Ammon's horn (tissue), 1 donor: ENCODE data around the gene INO80B.
"Not testable (repeated sequence)": the region's sequence is repeated elsewhere in the genome, so short reads cannot be mapped to it uniquely, and the experiment has no call there.

Experiments
- DNase-seq: peaks from one replicate; pipeline ENCODE4 v3.0.0-alpha.2; 2016; ENCODE audit warnings: low spot score

INO80B gene

DNA sequence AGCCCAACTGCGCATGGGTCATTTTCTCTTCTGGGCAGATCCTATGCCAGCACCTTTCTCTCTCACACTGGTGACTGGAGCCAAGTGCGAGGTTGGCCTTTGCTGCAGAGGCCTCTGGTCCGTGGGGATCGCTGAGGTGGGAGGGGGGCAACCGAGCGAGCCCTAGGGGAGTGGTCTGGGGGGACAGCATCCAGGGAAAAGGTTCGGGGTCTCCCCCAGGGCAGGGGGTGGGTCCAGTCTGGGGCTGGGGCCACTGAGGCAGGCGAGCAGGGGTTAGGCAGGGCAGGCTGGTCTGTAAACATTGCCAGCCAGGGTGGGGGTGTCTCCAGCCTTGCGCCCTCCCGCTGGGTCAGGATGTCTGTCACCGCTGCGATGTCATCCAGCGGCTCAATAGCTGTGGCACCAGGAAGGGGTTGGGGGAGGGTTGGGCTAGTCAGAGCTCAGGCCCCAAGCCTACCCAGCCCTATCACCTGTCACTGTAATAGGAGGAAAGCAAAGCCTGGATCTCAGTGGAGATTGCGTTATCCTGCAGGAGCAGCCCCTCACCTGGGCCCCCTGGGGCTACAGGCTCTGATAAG, 28.6 kb upstream of the INO80B start:
- no peak for DNase-seq

DNA sequence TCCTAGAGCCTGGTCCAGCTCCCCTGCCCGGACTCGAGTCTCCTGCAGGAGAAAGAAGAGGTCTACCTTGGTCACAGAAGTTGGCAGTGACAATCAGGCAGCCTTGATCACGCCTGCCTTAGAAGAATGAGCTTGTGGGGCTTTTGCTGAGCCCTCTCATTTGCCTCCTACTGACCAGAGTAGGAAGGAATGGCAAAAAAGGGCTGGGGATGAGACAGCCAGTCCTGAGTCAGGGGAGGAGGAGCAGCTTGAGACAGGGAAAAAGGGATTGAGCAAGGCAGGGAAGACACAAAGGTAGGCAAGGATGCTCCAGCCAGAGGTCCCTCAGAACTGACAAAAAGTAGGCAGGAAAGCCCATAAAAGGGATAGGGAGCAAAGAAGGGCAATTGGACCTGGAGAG, 27.3 kb upstream of the INO80B start:
- DNase-seq: no peak

DNA sequence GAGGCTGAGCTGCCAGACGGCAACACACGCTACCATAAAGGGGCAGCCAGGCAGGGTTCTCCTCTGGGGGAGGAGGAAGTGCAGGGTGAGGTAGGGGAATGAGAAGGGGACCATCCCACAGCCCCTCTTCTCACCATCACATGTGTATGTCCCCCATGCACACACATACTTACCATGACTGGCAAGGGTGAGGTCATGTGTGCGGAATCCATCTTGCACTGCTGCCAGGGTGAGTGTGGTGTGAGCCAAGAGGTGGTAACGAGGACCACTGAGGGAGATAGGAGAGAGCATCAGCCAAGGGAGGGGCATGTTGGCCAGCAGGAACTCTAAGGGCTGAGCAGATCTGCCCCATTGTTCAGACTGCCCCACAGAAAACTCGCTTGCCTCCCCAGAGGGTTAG, 26.2 kb upstream of the INO80B start:
- DNase-seq: no peak

DNA sequence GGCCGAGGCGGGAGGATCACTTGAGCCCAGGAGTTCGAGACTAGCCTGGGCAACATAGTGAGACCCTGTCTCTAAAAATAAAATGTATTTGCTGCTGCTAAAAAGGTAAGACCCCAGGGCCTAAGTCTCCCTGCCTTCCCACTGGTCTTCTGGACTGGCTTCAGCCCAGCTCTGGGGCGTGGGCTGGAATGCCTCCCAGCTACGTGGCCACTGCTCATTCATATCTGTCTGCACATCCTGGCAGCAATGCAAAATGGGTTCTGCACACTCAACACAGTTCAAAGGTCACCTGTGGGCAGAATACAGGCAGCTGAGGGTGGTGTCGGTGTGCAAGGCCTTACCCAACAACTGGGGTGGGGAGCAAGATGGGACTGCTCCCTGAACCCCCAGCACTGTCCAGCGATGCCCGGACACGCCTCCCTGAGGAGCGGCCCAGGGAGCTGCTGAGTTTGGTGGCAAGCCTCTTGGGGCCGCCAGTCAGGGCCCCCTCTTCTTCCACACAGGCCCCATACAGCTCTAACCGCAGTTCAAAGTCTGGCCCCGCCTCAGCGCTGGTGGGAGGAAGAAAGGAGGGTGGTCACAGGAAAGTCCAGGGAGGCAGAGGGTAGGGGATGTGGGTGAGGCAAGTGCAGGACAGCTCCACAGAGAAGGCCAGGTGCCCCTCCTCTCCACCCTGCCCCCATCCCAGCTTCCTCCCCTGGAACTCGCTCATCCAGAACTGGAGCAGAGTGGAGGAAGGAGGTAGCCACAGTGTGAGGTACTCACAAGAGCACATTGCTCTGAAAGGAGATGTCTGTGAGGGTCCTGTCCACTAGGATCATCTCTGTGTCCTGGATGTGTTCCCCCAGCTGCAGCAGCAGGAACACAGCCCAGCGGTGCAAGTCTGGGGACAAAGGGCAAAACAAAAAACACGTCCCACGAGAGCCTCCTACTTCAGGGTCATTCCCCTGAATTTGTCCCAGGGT, 25.1 kb upstream of the INO80B start:
- no peak for DNase-seq

DNA sequence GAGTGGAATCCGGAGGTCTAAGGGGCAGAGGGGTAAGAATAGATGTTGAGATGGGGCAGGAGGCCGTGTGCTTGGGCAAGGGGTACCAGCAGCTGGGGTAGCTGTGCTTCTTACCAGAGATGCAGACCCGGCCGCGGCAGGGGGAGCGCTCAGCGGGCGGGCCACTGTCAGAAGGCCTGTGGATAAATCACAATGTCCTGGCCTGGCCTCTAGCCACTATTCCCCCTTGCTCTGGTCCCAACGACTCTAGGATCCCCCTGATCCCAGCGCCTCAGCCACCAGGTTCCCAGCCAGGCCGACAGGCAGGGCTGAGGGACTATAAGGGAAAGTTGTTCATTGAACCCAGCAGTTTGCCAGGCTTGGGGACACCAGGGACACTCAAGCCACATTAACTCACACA, 24.4 kb upstream of the INO80B start:
- DNase-seq: no peak

DNA sequence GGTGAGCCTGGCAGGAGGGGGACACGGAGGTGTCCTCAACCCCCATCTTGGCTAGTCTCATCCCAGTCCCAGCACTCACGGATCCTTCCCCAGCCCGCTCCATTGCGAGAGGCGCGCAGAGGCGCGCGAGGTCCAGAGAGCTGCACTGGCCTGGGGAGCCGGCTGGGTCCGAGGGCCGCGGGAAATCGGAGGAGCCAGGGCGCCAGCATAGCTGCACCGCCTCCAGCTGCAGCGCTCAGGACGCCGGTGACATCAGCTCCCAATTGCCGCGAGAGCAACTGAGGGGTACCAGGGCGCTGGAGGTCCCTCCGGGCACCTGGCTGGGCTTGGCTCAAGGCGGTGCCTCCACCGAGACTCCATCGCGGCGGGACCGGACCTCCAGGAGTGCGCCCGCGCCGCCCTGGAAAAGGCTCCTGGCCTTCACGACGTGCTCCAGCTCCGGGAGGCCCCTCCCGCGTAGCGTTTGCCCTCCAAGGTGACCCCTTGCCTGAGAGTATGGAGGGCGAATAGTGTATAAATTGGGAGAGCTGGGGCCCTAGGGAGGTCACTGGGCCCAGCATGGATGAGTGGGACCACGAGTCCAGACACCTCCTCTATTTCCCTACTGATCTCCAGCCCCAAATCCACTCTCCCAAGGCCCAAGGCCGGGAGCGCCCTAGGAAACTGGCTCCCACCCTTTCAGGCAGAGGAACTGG, 18.6 kb upstream of the INO80B start:
- DNase-seq: no peak

DNA sequence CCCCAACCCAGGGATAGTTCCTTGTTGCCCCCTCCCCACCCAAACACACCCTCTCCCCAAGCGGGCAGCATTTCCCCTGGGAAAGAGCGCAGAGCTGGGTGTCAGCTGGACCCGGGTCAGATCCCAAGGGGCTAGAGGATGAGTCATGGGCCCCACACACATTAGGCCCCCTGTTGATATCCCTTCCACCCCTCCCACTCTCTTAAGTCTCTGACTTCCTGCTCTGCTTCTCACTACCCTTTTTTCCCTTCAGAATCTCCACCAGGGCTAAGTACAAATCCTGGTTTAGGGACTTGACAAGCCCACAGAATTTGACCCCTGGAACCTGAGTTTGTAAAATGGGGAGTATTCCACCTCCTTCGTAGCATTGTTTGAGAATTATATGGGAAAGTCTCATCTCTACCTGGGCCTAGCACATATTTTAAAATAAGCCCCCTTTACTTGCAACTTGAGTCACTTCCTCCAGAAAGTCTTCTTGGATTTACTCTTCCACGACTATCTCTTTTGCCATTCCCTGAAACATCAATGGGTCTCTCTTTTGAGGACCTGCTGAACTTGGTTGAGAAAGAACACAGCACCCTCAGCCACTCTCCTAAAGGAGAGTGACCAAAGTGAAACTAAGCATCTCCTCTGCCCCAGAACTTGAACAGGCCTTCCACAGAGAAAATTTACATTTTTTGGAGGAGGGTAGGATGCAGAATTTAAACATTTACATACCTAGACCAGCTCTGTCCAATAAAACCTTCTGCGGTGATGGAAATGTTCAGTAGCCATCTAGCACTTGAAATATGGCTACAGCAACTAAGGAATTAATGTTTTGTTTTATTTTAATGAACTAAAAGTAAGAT, 17.8 kb upstream of the INO80B start:
- no peak for DNase-seq

DNA sequence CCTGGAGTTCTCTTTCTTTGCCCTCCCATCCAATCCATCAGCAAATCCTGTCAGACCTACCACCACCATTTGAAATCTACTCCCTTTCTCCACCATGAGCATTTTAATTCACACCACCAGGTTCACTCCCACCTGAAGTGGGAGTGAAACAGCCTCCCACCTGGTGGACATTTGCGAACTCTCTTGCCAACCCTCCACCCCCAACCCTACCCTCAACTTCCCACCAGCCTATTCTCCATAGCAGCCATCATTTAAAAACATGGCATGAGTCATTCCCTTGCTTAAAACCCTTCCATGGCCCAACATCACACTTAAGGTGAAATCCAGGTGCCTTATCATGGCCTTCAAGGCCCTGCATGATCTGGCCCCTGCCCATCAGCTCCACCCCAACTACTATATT, 16.6 kb upstream of the INO80B start:
- no peak for DNase-seq

DNA sequence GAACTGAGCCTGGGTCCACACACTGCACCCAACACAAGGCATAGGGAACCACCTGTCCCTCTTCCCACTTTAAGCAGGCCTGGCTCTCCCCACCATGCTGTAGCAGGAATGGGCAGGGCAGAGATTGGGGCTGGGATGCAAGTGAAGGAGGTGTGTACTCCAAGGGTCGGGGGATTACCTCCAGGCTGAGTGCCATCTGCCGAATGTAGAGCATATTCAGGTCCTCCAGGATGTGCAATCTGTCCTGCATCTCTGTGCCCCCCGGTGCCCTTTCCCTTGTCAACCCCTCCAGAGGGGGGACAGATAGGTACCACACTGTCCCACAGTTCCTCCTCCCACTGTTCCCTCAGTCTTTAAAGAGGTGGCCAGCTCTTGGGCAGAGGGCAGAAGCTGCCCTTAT, 15.5 kb upstream of the INO80B start:
- no peak for DNase-seq

DNA sequence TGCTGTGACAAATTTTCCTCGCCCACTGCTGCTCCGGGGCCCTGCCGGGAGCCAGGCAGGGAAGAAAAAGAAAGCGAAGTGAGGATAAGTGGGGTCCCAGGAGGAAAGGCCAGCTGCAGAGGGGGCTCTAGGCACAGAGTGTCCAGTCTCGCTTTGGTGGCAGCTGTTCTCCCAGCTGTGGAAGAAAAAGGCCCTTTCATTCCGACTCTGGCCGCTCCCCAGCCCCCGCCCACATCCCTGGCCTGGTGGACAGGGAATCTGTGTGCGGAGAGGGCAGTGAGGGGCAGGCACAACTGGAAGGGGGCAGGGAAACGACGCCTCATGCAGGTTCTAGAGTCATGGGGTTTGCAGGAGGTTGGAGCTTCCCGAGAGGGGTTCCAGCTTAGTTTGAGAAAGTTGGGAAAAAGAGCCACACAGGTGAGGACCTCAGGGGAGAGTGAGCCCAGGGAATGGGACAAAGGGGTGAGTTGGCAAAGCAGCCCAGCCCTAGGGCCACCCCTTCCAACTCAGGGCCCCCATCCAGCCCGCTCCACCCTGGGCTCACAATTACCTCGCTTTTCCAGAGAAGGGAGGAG, 15.0 kb upstream of the INO80B start:
- DNase-seq: peak; percentile 95

DNA sequence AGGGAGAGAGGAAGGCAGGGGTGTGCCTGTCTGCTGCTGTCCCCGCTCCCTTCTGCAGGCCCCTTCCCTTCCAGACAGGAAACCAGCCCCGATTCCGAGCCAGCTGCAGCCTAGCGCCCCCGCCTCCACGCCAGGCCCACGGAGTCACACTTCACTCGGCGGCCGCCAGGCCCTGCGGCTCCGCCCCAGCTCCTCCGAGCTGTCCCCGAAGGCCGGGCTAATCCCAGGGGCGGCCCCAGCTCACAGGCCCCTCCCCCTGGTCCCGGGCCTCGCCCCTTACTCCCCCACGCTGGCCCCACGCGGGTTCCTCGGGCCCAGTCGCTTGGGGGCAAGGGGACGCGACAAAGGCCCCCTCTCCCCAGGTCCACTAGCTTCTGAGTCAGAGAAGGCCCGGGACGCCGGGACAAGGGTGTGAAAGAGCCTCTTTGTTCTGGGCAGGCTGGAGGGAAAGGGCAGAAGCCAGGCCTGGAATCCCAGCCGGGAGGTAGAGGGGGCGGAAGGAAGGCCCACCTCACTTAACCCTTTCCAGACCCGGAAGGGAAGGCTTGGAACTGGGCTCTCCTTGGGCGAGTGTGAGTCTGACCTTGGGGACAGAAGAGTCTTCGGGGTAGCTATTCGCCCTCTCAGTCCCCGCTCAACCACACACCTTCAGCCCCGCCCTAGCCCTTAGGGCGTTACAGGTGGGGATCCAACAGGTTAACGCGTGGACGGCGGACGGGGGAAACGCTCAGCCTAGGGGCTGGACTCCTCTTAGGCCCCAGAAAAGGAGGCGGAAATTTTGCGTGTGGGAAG, 14.3 kb upstream of the INO80B start:
- DNase-seq: peak; percentile 93

DNA sequence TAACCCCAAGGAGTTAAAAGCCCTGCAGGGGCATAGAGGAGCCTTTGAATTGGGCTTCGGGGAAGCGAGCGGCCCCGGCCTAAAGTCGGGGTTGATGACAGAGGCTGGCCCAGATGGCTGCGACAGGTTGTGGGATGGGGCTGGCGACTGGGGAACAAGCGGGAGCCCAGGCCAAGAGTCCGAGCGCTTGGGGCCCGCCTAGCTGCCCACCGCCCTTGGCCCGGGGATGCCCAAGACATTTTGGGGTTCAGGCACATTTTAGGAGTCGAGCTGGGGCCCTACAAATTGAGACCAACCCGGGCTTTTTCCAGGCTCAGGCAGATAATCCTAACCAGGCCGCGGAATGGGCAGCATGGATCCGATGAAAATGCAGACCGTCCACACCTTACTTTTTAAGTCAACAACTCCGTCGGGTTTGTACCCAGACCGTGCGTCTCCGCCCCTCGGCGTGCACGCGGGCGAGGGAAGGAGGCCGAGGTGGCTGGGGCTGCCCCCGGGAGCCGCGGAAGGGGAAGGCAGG, 13.7 kb upstream of the INO80B start:
- no peak for DNase-seq

DNA sequence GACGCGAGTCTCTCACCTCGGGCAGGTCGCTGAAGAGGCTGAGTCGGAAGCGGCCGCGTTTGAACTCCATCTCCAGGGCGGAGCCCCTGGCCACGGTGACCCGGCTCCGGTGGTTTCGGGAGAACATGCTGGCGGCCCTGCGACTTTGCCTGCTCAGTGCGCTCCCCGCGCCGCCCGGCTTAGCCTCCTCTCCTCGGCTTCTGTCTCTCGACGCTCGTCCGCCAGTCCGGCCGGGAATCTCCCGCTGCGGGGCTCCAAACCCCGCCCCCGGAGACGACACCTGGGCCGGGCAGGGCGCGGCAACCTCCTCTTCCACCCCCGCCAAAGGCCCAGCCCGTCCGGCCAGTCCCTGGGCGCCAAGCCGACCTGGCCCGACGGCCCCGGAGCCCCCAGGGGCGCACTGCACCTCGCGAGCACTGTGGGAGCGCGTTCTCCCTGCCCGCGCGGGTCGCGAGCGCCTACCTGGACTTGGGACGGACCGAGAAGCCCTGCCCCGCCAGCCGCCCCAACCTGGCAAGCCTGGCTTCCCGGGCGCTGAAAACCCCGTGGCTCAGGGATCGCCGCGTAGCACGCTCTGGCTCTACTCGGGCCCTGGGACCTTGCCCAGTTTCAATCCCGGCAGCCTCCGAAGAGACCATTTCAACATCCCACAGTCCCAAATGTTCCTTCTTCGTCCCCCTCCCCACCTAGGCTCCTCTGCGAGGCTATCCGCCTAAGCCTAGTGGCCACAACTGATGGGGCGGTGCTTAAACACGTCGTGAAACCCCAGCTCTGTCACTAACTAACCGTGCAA, 13.0 kb upstream of the INO80B start, which contains the start of gene RTKN:
Gene RTKN (minus strand): TSS at position 248 of the 793 bp plus-strand sequence. CDS start 121 bp downstream, at position 127.
- DNase-seq: peak; percentile 1

DNA sequence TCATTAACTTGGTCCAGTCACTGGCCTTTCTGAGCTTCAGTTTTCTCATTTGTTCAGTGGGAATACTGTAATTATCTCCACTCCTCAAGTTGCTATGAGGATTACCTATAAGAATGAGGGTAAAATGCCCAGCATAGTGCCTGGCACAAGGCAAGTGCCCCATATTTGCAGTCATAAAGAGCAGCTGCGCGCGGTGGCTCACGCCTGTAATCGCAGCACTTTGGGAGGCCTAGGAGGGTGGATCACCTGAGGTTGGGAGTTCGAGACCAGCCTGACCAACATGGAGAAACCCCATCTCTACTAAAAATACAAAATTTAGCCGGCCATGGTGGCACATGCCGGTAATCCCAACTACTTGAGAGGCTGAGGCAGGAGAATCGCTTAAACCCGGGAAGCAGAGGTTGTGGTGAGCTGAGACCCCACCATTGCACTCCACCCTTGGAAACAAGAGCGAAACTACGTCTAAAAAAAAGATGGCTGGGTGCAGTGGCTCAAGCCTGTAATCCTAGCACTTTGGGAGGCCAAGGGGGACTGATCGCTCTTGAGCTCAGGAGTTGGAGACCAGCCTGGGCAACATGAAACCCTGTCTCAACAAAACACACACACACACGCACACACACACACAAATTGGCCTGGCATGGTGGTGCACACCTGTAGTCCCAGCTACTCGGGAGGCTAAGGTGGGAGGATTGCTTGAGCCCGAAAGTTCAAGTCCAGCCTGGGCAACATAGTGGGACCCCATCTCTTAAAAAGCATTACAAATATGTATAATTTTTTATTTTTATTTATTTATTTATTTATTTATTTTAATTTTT, 12.2 kb upstream of the INO80B start:
- DNase-seq: not testable (repeated sequence)

DNA sequence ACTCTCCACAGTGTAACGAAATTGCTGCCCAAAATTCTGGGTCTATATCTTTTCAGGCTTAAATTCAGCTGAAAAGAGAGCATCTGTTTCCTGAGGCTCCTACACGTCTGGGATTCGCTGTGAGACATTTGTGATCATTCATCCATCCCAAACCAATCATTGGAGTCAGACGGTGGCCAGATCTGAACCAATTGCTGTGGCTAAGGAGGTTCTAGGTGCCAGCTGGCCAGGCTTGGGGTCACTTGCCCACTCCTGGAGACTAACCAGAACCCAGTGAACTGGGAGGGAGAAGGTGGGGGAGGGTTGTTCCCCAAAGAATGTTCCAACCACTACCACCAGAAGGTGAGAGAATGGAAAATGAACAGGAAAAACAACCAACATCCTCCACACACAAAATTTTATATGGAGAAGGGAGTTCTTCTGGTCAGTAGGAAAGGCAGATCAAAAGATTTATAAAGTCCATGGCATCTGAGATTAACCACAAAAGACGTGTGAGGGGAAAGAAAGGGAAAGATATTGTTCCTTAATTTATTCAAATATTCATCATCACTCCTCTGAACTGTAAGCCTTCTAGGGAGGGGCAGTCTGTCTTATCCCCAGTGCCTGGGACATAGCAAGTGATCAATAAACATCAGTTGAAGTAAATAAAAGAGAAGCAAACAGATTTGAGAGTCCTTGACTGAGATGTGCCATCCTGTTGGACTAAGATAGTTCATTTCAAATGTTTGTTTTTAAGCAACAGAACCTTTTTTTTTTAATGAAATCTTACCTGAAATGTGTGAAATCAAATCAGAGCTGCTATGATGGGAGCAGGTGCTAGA, 10.2 kb upstream of the INO80B start:
- DNase-seq: peak; percentile 1

DNA sequence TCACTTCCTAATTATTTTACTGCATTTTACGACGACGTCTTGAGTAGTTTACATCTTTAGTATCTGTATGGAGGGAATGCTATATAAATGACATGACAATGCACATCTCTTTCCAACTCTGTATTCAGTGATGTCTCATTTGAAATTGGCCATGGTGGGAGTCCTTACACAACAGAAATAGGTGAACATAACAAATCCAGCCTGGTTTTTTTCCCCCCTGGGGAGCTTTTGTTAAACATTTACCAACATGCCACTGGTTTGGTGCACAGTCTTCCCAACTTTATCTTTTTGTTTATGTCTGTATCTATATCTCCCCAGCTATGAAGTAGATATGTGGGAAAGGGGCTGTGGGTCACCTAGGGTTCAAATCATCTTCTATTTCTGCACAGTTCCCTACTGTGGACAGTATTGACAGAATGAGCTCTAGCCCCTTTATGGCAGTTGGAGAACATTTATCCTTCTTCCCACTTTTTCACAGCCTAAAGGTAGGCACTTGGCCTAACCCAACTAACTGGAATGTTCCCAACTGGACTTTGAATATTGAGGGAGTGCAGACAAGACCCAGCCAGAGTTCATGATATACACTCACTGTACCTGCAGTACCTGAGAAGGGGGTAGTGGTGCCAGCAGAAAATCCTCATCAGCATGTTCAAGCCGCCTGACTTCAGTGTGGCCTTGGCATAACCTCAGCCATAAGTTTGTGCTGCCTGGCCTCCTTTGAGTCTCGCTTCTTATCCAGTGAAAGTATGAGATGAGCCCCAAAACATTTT, 7.5 kb upstream of the INO80B start:
- DNase-seq: no peak

DNA sequence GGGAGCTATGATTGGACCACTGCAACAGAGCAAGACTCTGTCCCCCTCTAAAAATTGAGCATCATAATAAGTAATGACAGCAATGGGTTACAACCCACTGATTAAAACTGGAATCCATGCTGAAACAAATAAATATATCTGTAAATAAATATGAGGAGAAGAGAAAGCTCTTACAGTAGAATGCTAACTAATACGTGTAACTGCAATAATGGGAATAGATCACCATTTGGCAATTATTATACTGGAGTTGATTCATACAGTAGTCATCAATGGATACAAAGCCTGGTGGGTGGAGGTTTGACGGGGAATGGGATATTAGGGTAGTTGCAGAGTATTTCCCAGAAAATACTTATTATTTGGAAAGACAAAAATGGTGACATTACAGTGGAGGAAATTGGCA, 6.1 kb upstream of the INO80B start:
- no peak for DNase-seq
